ENCODE measurements around the gene TANC1.

TANC1 gene

GRCh38 chr2:159066541-159067156 lies 98.2 kb downstream of the TANC1 start:
- DNase-seq, result no peak

- no peak for DNase-seq
Observed at GRCh38 chr2:159067971-159068370, 99.5 kb downstream of the TANC1 start.

- no peak for DNase-seq
Observed at GRCh38 chr2:159069229-159069628, 100.8 kb downstream of the TANC1 start.

- DNase-seq, result no peak
Observed at GRCh38 chr2:159070235-159070634, 101.8 kb downstream of the TANC1 start.

GRCh38 chr2:159071190-159071915 lies 102.9 kb downstream of the TANC1 start:
- no peak for DNase-seq

GRCh38 chr2:159072795-159073194 lies 104.4 kb downstream of the TANC1 start:
- no peak for DNase-seq

- no peak for DNase-seq
Observed at GRCh38 chr2:159073256-159073655, 104.8 kb downstream of the TANC1 start.

- DNase-seq, result no peak
Observed at GRCh38 chr2:159074605-159075004, 106.2 kb downstream of the TANC1 start.

- DNase-seq, result no peak
Observed at GRCh38 chr2:159075727-159076126, 107.3 kb downstream of the TANC1 start.

- no peak for DNase-seq
Observed at GRCh38 chr2:159076241-159076640, 107.8 kb downstream of the TANC1 start.

GRCh38 chr2:159077869-159078268 lies 109.4 kb downstream of the TANC1 start:
- DNase-seq, result no peak

GRCh38 chr2:159078443-159078842 lies 110.0 kb downstream of the TANC1 start:
- no peak for DNase-seq

GRCh38 chr2:159080641-159081040 lies 112.2 kb downstream of the TANC1 start:
- DNase-seq, result no peak

- no peak for DNase-seq
Observed at GRCh38 chr2:159082119-159082518, 113.7 kb downstream of the TANC1 start.

- no peak for DNase-seq
Observed at GRCh38 chr2:159084384-159085370, 116.2 kb downstream of the TANC1 start.

GRCh38 chr2:159086342-159086741 lies 117.9 kb downstream of the TANC1 start:
- DNase-seq, result no peak

GRCh38 chr2:159086826-159087225 lies 118.4 kb downstream of the TANC1 start:
- DNase-seq, result no peak

GRCh38 chr2:159088906-159089305 lies 120.5 kb downstream of the TANC1 start:
- DNase-seq, result no peak

GRCh38 chr2:159089543-159089942 lies 121.1 kb downstream of the TANC1 start:
- no peak for DNase-seq

- no peak for DNase-seq
Observed at GRCh38 chr2:159090514-159091201, 122.2 kb downstream of the TANC1 start.

- no peak for DNase-seq
Observed at GRCh38 chr2:159091381-159091780, 122.9 kb downstream of the TANC1 start.

GRCh38 chr2:159091976-159092375 lies 123.5 kb downstream of the TANC1 start:
- DNase-seq, result no peak

- no peak for DNase-seq
Observed at GRCh38 chr2:159093497-159093896, 125.1 kb downstream of the TANC1 start.
